ENCODE results near the gene DCAF11.

- TF ChIP-seq CTCF (conservative IDR thresholded peaks at IDR 0.05): no peak
- TF ChIP-seq ZFX (IDR thresholded peaks at IDR 0.05): no peak
Observed at GRCh38 chr14:24103451-24103850, 11.1 kb upstream of the DCAF11 start.
